HG02870 (cell line): ENCODE data around the gene SLC35B2.

Source experiments
- ATAC-seq: cut with Tn5 transposase; IDR thresholded peaks from one replicate; pipeline ENCODE4 v1.9.1; 2021; ENCODE audit warnings: mild to moderate bottlenecking, moderate library complexity; ENCODE audit not compliant: unreplicated experiment

The SLC35B2 gene

DNA sequence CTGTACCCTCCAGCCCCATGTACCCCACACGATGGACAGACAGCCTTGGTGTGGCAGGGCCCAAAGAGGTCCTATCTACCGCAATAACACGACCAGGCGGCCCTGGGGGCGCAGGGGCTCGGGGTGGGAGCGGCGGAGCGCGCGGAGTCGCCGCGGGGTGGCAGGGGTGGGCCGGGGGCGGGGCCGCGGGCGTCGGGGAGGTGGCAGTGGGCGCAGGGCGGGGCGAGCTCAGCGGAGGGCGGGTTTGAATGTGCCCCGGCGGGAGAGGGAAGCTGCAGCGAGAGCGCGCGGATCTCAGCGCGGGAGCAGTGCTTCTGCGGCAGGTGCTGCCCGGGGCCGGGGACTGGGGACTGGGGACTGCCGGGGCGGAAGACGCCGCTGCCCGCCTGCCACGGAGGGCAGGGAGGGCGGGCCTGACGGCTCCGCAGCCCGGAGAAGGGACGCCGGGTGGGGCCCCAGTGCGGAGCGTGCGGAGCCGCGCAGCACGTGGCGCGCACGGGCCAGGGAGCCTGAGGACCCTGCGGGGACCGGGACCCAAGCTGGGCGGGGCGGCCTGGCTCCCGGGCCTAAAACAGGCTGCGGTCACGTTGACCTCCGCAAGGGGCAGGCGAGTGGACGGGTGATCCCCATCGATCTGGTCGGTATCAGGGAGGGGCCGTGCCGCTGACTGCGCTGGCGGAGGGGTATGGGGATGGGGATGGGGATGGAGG, 33.9 kb downstream of the SLC35B2 start, which contains the start of gene SLC29A1:
Gene SLC29A1 (plus strand): TSS at position 277 of the 710 bp plus-strand sequence. CDS start 3,719 bp downstream, outside the sequence.
- ATAC-seq, result no peak

DNA sequence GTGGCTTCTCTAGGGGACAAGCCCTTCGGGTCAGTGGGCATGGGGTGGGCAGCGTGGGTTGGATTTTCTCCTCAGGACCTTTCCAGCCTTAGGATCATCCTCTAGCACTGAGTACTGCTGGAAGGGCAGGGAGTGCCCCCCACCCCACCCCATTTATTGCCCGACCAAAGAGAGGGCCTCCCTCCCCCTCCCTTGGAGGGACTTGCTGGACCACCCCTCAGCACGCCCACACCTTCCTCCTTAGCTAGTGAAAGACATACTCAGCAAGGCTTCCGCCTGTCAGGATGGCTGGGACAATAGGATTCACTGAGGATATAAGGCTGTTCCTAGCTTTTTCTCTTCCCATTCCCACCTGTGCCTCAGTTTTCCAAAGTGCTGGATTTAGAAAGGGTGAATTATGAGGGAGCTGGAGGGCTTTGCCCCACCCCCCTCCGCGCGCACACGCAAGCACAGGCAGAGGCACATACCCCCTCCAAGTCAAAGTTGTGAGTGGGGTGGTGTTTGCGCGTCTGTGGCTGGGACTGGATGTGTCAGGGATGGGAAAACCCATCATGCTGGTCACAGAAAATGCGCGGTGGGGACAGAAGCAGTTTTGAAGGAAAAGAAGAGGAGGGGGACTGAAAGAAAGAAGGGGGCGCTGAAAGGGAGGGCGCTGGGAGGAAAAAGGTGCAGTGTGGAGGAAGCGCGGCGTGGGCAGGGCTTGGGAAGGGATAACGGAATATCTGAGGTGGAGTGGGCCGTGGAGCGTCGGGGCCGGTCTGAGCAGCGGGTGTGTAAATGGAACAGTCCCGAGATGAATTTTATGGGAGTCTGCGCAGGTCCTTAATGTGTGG, 34.6 kb downstream of the SLC35B2 start:
- no peak for ATAC-seq

DNA sequence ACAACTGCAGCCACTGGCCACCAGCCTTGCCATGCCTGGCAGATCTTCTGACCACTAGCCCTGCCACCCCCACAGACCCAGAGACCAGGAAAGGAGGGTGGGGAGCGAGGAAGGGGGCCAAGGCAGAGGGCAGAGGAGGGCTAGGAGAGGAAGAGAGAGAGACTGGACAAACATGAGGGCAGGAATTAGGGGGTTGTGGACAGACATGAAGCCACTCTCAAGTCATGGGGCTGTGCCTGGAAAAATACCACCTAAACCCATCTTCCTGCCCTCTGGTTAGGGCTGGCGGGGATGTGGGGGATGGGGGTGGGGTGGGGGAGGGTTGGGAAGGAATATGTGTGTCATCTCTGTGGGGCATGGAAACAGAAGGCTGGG, 35.4 kb downstream of the SLC35B2 start:
- no peak for ATAC-seq

DNA sequence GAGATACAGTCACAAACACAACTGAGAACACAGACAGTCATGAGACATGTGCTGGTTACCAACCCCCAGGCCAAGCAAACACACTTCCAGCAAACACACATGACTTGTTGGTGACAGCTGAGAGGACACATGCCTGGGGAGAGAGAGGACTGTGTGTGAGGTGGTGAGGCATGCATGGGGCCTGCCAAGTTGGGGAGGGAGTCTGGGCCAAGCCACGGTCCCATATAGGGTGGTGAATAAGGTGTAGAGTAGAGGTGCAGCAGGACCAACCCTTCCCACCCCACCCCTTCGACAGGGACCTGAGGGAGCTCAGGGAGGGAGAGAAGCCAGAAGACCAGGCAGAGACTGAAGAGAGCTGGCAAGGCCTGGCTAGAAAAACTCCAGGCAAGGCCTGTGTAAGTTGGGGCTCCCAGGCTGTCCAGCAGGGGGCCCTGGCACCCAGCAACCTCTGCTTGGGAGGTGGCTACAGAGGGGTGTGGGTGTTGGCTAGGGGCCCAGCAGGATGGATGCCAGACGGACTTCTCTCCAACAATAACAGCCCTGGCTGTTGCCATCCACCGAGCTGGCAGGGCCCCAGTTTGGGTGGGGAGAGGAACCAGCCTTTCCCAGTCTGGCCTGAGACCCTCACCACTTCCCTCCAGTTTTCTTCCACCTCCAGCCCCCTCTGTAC, 35.9 kb downstream of the SLC35B2 start:
- no peak for ATAC-seq

DNA sequence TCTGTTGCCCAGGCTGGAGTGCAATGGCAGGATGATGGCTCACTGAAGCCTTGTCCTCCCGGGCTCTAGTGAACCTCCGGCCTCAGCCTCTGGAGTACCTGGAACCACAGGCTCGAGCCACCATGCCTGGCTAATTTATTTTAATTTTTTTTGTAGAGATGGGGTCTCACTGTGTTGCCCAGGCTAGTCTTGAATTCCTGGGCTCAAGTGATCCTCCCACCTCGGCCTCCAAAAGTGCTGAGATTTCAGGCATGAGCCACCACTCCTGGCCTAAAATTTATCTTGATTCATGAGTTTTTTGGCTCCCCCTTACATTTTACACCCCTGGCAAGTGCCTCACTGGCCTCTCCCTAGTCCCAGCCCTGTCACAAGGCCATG, 36.4 kb downstream of the SLC35B2 start:
- ATAC-seq, result no peak

DNA sequence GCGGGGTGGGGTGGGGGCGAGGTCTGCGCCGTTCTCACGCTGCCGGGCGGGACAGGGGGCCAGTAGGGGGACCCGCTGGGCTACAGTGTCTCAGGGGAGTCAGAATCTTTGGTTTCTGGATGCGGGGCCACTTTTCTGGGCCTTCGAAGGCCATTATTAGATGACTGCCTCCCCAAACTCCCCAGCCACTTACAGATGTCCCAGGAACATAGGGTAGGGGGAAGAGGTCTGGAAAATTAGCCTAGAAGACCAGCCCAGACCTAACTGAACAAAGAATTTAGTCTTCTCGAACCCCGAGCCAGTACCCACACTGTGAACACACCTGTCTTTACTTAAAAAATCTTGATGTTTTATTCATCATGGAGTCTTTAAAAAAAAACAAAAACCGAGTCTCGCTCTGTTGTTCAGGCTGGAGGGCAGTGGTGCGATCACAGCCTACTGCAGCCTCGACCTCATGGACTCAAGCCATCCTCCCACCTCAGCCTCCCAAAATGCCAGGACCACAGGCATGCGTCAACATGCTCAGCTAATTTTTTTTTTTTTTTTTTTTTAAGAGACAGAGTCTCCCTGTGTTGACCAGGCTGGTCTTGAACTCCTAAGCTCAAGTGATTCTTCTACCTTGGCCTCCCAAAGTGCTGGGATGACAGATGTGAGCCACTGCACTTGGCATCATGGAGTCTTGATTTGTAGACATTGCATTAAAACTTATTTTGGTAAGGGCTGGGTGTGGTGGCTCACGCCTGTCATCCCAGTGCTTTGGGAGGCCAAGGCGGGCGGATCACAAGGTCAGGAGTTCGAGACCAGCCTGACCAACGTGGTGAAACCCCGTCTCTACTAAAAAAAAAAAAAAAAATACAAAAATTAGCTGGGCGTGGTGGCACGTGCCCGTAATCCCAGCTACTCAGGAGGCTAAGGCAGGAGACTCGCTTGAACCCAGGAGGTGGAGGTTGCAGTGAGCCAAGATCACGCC, 37.2 kb downstream of the SLC35B2 start:
- no peak for ATAC-seq

DNA sequence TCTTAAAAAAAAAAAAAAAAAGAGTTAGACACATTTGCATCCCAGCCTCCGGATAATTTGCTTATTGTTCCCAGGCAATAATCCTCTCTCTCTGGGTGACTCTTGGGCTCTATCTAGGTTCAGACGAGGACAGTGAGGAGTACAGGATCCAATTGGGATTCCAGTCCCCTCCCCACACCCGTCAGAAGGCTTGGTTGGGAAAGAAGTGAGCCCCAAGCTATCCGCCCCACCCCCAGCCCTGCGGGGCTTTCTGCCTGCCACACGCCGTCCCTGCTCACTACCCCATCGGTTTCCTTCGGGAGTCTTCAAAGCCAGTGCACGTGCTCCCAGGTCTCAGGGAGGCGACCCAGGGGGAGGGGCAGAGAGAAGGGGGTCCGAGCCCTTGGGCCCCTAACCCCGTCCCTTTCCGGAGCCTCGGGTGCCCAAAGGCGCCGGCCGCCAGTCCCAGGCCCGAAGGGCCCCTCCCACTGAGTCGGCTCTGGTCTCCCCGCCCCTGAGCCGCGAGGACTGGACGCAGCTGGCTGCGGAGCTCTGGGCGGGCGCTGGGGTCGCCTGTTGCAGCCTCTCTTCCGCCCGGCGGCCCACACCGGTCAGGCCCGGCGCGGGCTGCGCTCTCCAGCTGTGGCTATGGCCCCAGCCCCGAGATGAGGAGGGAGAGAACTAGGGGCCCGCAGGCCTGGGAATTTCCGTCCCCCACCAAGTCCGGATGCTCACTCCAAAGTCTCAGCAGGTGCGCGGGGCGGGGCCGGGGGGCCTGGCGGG, 38.1 kb downstream of the SLC35B2 start:
- peak; percentile 47 for ATAC-seq

DNA sequence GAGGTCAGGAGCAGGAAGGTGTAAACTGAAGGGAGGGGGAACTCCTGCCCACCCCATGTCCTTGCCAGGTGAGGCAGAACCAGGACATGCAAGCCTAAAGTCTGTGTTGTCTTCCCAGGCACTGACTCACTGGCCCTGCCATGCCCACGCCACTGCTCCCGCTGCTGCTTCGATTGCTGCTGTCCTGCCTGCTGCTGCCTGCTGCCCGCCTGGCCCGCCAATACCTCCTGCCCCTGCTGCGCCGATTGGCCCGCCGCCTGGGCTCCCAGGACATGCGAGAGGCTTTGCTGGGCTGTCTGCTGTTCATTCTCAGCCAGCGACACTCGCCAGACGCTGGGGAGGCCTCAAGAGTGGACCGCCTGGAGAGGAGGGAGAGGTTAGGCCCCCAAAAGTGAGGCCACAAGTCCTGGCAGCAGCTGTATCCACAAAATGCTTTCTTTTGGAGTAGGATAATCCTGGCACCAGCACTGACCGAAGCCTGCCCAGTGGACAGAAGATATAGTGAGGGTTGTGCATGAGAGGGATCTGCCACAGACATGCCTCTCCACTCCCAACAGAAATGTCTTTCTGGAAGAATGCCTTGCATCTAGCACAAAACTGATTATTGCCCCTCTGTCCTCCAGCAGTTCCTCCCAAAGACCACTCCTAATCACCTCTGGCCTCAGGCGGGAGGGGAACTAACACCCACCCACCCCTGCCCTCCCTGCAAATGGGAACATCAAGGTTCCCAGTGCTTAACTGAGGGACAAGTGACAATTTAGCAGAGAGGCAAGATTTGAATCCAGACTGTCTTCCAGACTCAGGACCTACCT, 39.8 kb downstream of the SLC35B2 start:
- no peak for ATAC-seq

DNA sequence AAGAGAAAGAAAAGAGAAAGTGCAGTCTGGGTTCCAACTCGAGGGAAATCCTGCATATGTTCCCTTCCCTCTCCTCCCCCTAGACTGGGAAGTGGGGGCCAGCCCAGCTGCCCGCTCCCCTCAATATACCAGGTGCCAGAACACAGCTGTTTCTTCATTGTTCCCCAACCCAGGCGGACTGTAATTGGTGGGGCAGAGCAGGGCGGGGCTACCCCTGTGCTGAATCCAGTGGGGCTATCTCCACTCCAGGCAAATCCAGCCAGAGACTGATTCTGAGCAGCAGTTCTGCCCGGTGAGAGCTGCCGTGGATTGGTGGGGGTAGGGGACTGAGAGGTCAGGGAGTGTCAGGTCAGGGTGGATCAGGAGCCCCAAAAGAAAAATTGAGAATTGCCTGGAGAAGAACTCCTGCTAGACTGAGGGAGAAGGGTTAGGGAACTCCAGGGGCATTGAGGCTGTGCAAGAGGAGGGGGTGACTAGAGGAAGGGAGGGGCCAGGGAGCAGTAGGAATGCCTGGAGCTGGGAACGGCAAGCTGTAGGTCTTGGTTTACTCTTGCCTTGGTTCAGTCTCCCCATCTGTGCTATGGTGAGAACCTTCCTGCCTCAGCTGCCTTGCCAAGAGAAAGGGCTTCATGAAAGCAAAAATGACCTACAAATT, 40.5 kb downstream of the SLC35B2 start, which contains the start of gene MYMX:
Gene MYMX (plus strand): TSS at position 250 of the 655 bp plus-strand sequence. CDS start 546 bp downstream, outside the sequence.
- no peak for ATAC-seq

DNA sequence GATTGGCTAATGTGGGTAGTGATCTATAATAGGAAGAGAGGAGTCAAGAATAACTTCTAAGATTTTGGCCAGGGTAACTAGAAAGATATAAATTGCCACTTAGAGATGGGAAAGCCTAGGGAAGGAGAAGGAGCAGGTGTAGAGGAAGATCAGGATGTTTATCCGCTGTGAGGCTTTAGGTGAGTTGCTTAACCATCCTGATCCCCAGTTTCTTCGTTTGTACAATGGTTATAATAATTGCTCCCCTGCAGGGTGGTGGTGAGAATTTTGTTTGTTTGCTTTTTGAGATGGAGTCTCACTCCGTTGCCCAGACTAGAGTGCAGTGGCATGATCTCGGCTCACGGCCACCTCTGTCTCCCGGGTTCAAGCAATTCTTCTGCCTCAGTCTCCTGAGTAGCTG, 43.0 kb downstream of the SLC35B2 start:
- ATAC-seq, result no peak

DNA sequence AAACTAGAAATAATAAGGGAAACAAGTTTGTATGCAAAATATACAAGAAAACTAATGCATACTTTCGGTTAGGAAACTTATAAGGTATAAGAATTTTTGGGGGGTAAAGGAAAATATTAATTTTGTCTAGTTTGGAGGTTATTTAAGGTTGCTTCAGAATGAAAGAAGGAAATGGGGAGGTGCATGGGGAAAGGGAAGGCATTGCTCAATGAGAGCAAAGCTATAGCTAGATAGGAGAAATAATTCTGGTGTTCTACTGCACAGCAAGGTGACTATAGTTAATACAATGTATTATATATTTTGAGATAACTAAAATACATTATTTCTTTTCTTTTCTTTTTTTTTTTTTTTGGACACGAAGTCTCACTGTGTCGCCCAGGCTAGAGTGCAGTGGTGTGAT, 46.0 kb downstream of the SLC35B2 start:
- no peak for ATAC-seq

DNA sequence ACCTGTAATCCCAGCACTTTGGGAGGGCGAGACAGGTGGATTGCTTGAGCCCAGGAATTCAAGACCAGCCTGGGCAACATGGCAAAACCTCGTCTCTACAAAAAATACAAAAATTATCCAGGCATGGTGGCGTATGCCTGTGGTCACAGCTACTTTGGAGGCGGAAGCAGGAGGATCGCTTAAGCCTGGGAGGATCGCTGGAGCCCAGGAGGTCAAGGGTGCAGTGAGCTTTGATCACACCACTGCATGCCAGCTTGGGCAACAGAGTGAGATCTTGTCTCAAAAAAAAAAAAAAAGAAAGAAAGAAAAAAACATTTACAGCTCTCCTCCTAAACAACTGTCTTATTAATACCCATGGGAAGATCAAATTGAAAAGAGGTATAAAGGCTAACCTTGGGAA, 49.4 kb downstream of the SLC35B2 start:
- ATAC-seq, result no peak
